Hepatocyte (in vitro differentiated cells): ENCODE results near the gene FMNL2. TPM values are rescaled to one million over a fixed set of nuclear protein-coding genes. Genes with fewer than 3 reads are reported as not detected.

Experiments used
- DNase-seq: peaks from one replicate; pipeline ENCODE4 v3.0.0-alpha.2; 2016; ENCODE audit warnings: low spot score
- H2AFZ ChIP-seq: fragments of 200-600 bp; sonication (generic); 2 replicates; pipeline ENCODE4 v1.6.0; 2016; ENCODE audit warnings: antibody characterized with exemption, mild to moderate bottlenecking
- H3K27ac ChIP-seq: fragments of 200-600 bp; sonication (generic); 2 replicates; pipeline ENCODE4 v1.5.1; 2016; ENCODE audit warnings: mild to moderate bottlenecking
- H3K27me3 ChIP-seq: fragments of 200-600 bp; sonication (generic); 2 replicates; pipeline ENCODE4 v1.6.1; 2016
- H3K36me3 ChIP-seq: fragments of 200-600 bp; sonication (generic); replicated peaks from 2 replicates; pipeline ENCODE4 v1.5.1; 2016; ENCODE audit warnings: low read depth; ENCODE audit not compliant: insufficient read depth
- H3K4me1 ChIP-seq: fragments of 200-600 bp; sonication (generic); 2 replicates; pipeline ENCODE4 v1.5.1; 2016; ENCODE audit warnings: mild to moderate bottlenecking, moderate library complexity; ENCODE audit not compliant: insufficient read depth
- H3K4me2 ChIP-seq: fragments of 200-600 bp; sonication (generic); 2 replicates; pipeline ENCODE4 v1.6.0; 2016
- H3K4me3 ChIP-seq: fragments of 200-600 bp; sonication (generic); 2 replicates; pipeline ENCODE4 v1.5.1; 2016; ENCODE audit warnings: mild to moderate bottlenecking
- H3K79me2 ChIP-seq: fragments of 200-600 bp; sonication (generic); 2 replicates; pipeline ENCODE4 v1.6.0; 2017; ENCODE audit warnings: mild to moderate bottlenecking
- H3K9me2 ChIP-seq: fragments of 200-600 bp; sonication (generic); replicated peaks from 2 replicates; pipeline ENCODE4 v1.6.0; 2017; ENCODE audit warnings: mild to moderate bottlenecking; ENCODE audit not compliant: insufficient read depth
- H3K9me3 ChIP-seq: fragments of 200-600 bp; sonication (generic); 2 replicates; pipeline ENCODE4 v1.5.1; 2016; ENCODE audit warnings: low read depth, mild to moderate bottlenecking
- H4K20me1 ChIP-seq: fragments of 200-600 bp; sonication (generic); 2 replicates; pipeline ENCODE4 v1.6.0; 2016; ENCODE audit warnings: mild to moderate bottlenecking; ENCODE audit not compliant: insufficient read depth, poor library complexity, severe bottlenecking
- EZH2 ChIP-seq: fragments of 200-600 bp; sonication (generic); IDR thresholded peaks from 2 replicates; pipeline ENCODE4 v1.6.1; 2016; ENCODE audit warnings: antibody characterized with exemption, mild to moderate bottlenecking, borderline replicate concordance
- EZH2phosphoT487 ChIP-seq: fragments of 200-600 bp; sonication (generic); IDR thresholded peaks from one replicate; pipeline ENCODE4 v1.6.1; 2018; ENCODE audit warnings: antibody characterized with exemption, mild to moderate bottlenecking, low read depth, moderate library complexity; ENCODE audit not compliant: unreplicated experiment, severe bottlenecking
- WGBS: methylation state at CpG from one replicate; pipeline ENCODE4 v1.1.6; 2016; ENCODE audit warnings: low lambda C conversion rate; ENCODE audit errors: missing lambda C conversion rate; 5-methylcytosine and 5-hydroxymethylcytosine counted together
- polyA plus RNA-seq: library from polyadenylated mRNA; unstranded; fragments of >200 nt; fragmentation: Nextera tagmentation; extraction: Ambion mirVana; gene quantifications from 2 replicates; pipeline ENCODE4 v1.2.1, GENCODE V29; 2016
- total RNA-seq: library from RNA; depleted of rRNA; stranded (reverse); fragments of >200 nt; gene quantifications from 2 replicates; pipeline ENCODE4 v1.2.3, GENCODE V29; 2014
- TF ChIP-seq, protein P1 (sequence below): fragments of 200-600 bp; sonication (generic); IDR thresholded peaks from 2 replicates; pipeline ENCODE4 v1.5.1; 2016; ENCODE audit warnings: antibody characterized with exemption, mild to moderate bottlenecking; ENCODE audit not compliant: poor library complexity

Gene FMNL2
- total and polyA plus RNA-seq, 2 experiments from 2014 or later, result 11.7 to 53.6 TPM

DNA sequence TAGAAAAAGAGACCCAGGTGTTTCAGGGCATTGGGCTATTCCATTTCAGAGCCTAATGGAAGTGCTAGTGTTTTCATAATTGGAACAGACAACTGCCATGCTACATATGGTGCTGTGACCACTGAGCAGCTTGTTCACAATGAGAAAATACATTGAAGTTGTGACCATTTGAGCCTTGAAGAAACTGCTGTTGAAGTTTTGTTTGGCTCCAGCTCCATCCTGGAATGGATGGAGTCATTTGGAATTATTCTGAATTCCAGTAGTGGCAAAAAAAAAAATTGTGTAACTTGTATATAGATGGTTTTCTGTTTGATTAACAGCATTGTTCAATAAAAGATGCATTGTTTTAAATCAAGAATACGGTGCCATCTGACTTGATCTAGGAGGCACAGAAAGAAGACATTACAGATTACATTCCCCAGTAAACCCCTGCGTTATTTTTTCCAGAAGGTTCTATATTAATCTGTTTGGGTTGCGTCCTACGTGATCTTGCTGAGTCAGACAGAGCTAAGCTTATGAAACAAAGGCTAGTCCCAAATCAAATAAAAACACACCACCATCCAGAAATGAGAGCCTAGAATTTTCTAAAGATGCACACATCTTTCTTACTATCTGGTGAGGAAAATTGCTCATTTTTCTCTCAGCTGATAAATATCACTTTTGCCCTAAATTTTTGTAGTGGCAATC is 19.2 kb downstream of the FMNL2 start:
- Histone ChIP-seq H4K20me1 (peaks cover 3% of the 10 kb centered on the region), H3K9me3 (no peaks in the 10 kb centered on the region), H3K9me2 (no peaks in the 10 kb centered on the region), H3K4me3 (no peak overlapping the region), H3K27me3 (no peaks in the 10 kb centered on the region), H3K79me2 (peaks cover 85% of the 10 kb centered on the region), H3K27ac (peak overlapping the region; percentile 8), H2AFZ (no peak overlapping the region), H3K4me1 (peaks cover 28% of the 10 kb centered on the region), H3K36me3 (no peaks in the 10 kb centered on the region), H3K4me2 (no peak overlapping the region)
- WGBS, result 68% methylated on average over 4 of the region's 4 CpGs
- TF ChIP-seq, protein P1, sequence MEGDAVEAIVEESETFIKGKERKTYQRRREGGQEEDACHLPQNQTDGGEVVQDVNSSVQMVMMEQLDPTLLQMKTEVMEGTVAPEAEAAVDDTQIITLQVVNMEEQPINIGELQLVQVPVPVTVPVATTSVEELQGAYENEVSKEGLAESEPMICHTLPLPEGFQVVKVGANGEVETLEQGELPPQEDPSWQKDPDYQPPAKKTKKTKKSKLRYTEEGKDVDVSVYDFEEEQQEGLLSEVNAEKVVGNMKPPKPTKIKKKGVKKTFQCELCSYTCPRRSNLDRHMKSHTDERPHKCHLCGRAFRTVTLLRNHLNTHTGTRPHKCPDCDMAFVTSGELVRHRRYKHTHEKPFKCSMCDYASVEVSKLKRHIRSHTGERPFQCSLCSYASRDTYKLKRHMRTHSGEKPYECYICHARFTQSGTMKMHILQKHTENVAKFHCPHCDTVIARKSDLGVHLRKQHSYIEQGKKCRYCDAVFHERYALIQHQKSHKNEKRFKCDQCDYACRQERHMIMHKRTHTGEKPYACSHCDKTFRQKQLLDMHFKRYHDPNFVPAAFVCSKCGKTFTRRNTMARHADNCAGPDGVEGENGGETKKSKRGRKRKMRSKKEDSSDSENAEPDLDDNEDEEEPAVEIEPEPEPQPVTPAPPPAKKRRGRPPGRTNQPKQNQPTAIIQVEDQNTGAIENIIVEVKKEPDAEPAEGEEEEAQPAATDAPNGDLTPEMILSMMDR, result no peak
- TF ChIP-seq EZH2, result no peak
- no peak for TF ChIP-seq EZH2phosphoT487
- no peak for DNase-seq

DNA sequence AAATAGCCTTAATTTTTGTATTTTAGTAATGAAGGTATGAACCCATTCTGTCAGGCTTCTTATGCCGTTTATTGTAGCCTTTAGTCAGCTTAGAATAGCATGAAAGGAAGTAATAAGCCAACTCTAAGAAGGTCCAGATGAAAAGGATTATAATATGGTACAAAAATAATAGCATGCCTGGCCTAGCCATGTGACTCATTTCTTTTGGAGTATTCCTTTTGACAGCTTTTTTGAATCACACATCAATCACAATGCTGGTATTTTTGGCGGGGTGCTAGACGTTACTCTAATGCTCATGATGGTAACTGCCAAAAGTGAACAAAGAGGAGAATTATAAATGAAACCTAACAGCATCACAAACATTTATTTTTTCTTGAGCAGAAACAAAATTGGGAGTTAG is 19.9 kb downstream of the FMNL2 start:
- Histone ChIP-seq H3K27ac (peak overlapping the region; percentile 8), H3K4me3 (no peak overlapping the region), H3K9me3 (no peaks in the 10 kb centered on the region), H2AFZ (no peak overlapping the region), H3K36me3 (no peaks in the 10 kb centered on the region), H3K79me2 (peaks cover 80% of the 10 kb centered on the region), H3K9me2 (no peaks in the 10 kb centered on the region), H4K20me1 (no peaks in the 10 kb centered on the region), H3K4me1 (peaks cover 28% of the 10 kb centered on the region), H3K27me3 (no peaks in the 10 kb centered on the region), H3K4me2 (no peak overlapping the region)
- 57% methylated on average over 3 of the region's 3 CpGs for WGBS
- TF ChIP-seq EZH2 (no peak), EZH2phosphoT487 (no peak)
- TF ChIP-seq, protein P1, result no peak
- no peak for DNase-seq

DNA sequence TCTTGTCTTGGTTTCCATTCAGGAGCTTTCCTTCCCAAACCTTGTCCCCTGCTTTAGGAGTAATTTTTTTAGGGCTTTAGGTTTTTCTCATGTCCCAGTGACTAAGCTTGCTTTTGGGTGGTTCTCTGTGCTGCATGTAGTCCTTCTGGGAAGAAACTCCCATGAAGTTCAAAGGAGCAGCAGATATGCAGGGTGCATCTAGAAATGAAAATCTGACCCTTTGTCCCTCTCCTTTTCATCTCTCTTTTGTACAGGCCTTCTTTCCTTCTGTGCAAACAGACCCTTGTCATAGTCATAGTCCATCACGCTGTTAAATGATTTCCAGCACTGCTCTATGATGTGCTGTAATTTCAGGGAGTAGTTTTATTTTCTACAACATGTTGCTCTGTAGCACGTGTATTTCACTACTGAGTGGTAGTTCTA is 20.4 kb downstream of the FMNL2 start:
- H2AFZ ChIP-seq, result no peak overlapping the region
- H3K27ac ChIP-seq, result peak overlapping the region; percentile 8

More for the DNA sequence above, 20.4 kb downstream of the FMNL2 start:
- H3K4me1 ChIP-seq, result peaks cover 28% of the 10 kb centered on the region
- no peak for DNase-seq
- no peak overlapping the region for H3K4me3 ChIP-seq
- peaks cover 80% of the 10 kb centered on the region for H3K79me2 ChIP-seq
- no peaks in the 10 kb centered on the region for H3K9me3 ChIP-seq
- H3K36me3 ChIP-seq, result no peaks in the 10 kb centered on the region
- TF ChIP-seq EZH2phosphoT487, result no peak
- TF ChIP-seq EZH2, result no peak
- TF ChIP-seq, protein P1, result no peak
- no peaks in the 10 kb centered on the region for H3K9me2 ChIP-seq
- no peak overlapping the region for H3K4me2 ChIP-seq
- no peaks in the 10 kb centered on the region for H4K20me1 ChIP-seq
- WGBS, result 51% methylated on average over 2 of the region's 2 CpGs
- no peaks in the 10 kb centered on the region for H3K27me3 ChIP-seq
